Activated T-cell treated with anti-CD3 and anti-CD28 coated beads, Interleukin-2, amount 50 U/mL, for 1 hour (primary cell): ENCODE measurements around the gene MICAL1.
A peak's percentile ranks its signal among the peaks of the same experiment; 100 is the strongest.

Experiments
- DNase-seq: peaks from one replicate; pipeline ENCODE4 v3.0.0-alpha.2; 2020

The MICAL1 gene

DNA sequence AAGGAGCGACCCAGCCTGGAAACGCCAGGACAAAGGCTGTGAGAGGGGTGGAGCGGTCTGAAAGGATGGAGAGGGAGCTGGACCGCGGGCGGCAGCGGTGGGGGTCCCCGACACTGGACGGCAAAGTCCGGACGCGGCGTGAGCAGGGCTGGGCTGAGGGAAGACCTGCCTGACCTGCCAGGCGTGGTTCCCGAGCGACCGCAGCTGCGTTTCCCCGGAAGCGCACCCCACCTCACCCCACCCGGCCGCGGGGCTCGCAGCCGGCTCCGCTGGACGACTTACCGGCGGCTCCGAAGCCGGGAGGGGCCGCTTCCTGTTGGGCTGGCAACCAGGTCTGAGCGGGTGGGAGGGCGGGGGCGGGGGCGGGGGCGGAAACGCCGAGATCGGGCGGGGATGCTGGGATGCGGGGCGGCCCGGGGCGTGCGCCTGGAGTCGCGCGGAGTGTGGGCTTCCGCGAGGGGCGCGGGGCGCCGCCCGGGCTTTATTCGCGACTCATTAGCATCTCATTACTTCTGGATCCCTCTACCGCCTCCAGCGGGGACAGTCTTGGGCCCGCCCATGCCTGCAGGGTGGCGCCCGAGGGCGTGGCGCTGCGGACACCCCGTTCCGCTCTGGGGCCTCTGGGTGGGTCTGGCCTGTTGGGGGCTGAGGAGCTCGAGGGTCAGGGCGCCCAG, at the start of gene MICAL1:
Gene MICAL1, minus strand, starts transcription at position 336 of the 674 bp plus-strand sequence. CDS start 1,576 bp downstream, outside the sequence.
- DNase-seq: peak; percentile 78

- DNase-seq: no peak
Measured at GRCh38 chr6:109503327-109504224, 48.0 kb upstream of the MICAL1 start.

DNA sequence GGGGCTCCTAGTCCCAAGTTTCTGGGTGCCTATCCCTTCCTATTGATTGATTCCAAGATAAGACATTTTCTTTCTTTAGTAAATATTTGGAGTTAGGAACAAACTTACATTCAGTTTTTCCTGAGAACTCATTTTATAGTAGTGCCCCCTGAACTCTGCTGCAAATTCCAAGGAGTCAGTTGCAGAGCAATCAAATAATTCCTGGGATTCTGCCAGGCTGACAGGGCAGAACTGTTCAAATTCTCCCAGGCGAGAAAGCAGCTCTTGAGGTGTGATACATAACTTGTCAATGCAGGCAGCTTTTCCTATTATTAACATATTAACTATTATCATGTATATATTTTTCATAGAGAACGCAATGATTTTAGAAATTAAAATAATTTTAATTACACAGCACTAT, 43.4 kb upstream of the MICAL1 start:
- DNase-seq: no peak

- DNase-seq: no peak
Measured at GRCh38 chr6:109498052-109498451, 42.5 kb upstream of the MICAL1 start.

- DNase-seq: no peak
Measured at GRCh38 chr6:109496036-109496772, 40.6 kb upstream of the MICAL1 start.

- DNase-seq: no peak
Measured at GRCh38 chr6:109493865-109494264, 38.3 kb upstream of the MICAL1 start.

DNA sequence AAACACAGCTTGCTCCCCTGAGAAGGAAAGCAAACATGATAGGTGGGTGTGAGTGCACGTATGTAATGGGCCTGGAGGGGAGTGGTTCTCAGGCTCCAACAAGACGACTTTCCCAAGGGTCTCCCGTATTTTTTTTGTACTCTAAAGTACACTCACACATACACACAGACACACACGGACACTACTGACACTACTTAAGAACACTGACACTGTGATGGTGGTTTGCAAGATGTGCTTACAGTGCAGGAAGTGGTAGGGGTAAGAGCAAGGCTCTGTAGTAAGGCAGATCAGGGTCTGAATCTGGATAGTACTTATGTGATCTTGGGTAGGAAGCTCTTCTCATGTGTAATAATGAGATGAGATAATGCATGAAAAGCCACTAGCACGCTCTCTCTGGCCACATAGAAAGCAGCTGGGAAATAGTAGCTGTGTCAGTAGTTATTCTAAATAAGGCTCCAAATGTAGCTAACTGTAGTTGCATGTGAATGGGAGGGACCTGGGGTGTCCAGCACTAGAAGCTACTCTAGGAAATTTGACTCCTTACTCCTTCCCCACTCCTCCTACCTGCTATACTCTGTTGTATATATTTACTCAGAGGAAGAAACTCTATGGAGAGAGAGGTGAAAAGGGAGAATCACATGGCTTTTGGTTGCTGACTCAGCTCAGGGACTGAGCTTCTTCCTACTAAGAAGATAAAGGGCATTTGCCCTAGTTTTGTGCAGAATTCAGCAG, 35.8 kb upstream of the MICAL1 start:
- no peak for DNase-seq

DNA sequence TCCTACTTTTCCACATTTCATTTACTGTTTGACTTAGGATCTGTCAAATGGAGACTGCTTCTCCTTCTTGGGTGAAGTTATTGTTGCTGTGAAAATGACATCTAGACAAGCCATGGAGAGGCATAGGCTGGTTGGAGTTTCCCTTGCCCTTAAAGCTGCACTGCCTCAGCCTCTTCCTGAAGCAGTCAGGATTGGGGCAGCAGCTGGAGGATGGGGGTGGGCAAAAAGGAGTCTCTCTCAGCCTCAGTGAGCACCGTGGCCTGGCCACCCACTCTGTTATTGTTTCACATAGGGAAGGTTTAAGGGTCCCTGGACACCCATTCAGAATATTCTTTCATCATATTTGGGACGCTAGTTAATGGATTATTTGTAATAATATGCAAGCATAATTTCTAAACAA, 35.1 kb upstream of the MICAL1 start:
- no peak for DNase-seq

GRCh38 chr6:109488001-109488400, 32.4 kb upstream of the MICAL1 start:
- no peak for DNase-seq

DNA sequence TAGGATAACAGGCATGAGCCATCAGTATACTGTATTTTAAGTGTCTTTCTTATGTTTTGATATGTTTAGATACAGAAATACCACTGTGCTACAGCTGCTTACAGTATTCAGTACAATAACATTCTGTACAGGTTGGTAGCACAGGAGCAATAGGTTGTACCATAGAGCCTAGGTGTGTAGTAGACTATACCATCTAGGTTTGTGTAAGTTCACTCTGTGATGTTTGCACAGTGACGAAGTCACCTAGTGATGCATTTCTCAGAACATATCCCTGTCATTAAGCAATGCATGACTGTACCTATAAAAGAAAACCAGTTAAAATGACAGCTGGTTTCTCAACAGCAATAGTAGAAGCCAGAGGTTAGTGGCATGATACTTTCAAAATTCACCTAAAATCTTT, 30.5 kb upstream of the MICAL1 start:
- no peak for DNase-seq

GRCh38 chr6:109485266-109485935, 29.8 kb upstream of the MICAL1 start:
- DNase-seq: no peak

DNA sequence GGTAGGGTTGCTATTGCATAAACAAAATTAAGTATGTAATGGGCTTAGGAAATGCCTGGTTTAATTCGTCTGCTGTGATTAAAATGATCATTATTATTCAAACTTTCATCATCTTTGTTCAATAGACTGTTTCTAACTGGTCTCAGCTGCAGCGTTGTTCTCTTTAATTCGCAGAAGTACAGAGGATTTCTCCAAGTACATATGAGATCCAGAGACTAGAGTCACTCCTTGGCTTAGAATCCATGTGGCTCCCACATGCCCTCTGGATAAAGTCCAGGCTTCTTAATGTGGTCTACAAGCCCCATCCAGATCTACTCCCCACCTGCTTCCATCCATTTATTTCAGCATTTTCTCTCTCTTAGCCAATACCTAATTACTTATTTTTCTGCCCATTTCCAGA, 28.6 kb upstream of the MICAL1 start:
- no peak for DNase-seq

DNA sequence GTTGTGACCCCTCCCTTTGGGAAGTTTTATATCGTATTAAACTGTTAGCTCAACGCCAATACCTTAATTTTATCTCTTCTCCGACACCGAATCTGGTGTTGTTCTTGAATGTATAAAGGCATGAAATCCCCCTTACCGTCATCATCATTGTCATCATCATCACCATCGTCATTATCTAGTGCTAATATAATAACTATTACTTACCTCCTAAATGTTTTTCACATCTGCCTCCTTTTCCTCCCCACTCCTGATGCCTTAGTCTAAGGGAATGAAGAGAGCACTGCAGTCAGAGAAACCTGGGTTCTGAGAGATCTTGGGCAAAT, 28.1 kb upstream of the MICAL1 start:
- DNase-seq: no peak

GRCh38 chr6:109482905-109483734, 27.5 kb upstream of the MICAL1 start, which contains the start of gene ZBTB24:
Gene ZBTB24, minus strand, starts transcription at chr6:109483219. Its CDS starts 1,193 bp downstream, at chr6:109482026.
- DNase-seq: peak; percentile 86

DNA sequence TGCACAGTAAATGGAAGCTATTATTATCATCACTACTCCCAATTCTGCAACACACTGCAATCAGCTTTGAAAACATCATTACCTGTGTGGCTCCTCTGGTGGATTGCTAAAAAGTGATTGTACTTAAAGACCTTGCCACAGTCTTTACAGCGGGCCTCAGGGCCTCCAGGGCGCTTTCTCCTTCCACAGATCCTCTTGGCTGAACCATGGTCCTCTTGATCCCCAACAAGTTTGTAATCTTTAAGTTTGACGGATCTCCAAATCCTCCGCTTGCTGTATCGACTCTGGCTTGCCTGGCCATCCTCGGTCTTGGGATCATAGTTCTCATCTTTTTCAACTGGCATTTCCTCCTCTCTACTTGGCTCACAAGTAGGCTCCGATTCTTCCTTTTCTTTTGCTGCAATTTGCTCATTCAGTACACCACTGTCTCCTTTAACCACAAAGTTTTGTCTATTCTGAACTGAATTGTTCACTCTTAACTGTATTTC, 25.5 kb upstream of the MICAL1 start:
- DNase-seq: no peak

- no peak for DNase-seq
Measured at GRCh38 chr6:109478841-109479624, 23.5 kb upstream of the MICAL1 start.

DNA sequence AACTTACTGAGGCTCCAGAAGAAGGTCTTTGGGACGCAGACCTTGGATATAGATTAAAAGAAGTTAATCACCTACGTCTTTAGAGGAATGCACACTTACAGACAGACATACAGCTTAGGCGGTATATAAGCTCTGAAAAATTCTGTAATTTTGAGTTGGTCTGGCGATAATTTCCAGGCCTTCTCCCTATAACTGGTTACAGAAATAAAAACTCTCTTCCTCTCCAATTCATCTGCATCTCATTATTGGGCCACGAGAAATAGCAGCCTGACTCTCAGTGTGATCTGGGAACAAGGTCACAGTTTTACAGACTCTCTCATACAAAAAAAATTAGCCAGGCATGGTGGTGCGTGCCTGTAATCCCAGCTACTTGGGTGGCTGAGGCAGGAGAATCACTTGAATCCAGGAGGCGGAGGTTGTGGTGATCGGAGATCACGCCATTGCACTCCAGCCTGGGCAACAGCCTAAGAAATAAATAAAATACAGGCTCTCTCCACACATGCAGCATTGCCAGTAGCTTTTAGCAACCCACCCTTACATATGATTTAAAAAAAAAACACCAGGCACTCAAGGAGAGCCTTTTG, 22.7 kb upstream of the MICAL1 start:
- no peak for DNase-seq

DNA sequence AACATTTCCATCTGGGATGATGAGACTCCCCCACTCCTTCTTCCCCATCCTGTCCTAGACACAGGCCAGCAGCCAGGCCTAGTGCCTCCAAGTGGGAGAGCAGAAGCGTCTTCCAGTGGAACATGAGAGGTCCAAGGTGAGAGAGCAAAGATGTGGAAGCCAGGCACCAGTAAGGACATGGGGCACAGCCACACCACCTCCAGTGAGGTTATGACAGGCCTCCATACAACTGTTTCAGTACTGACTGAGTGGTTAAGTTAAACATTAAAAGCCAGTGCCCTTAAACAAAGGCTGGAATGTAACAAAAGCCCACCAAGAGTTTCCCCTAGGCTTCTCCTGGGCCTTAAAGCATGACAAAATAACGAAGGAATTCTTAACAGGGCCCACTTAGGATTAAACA, 22.2 kb upstream of the MICAL1 start:
- no peak for DNase-seq

GRCh38 chr6:109477184-109477583, 21.6 kb upstream of the MICAL1 start:
- DNase-seq: no peak

DNA sequence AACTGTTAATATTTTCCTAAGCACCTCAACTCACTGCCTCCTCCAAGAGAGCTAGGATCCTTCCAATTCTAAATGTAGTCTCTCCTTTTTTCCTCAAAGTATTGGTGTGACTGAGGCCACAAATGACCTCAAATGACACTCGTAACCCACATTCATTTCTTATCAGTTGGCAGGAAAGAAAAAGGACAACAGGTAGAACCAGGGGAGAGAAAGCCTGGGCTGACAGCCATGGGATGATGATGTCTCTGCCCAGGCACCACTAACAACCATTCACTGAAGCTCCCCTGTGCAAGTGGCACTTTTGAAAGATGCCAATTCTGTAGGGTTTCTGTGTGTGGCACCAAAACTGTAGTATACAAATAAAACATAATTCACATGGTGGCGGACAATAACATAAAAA, 20.1 kb upstream of the MICAL1 start:
- DNase-seq: no peak
